Measurements from ENCODE around the gene SAPCD1.
"Not testable (repeated sequence)": the region's sequence is repeated elsewhere in the genome, so short reads cannot be mapped to it uniquely, and the experiment has no call there.

SAPCD1 gene

GRCh38 chr6:31808599-31808998, 46.1 kb downstream of the SAPCD1 start:
- Mint-ChIP-seq H3K36me3 (ENCODE audit: low read depth) (peaks cover 39% of the 10 kb centered on the region), H3K4me1 (ENCODE audit: low read depth) (peaks cover 44% of the 10 kb centered on the region)
- not testable (repeated sequence) for H3K27ac Mint-ChIP-seq, H3K27me3 Mint-ChIP-seq, DNase-seq, H3K4me3 Mint-ChIP-seq, H3K9me3 Mint-ChIP-seq

- H3K4me3 Mint-ChIP-seq: peak overlapping the region; percentile 69
These were observed 49.2 kb downstream of the SAPCD1 start for GRCh38 chr6:31811645-31812044.

GRCh38 chr6:31813465-31813849, 51.0 kb downstream of the SAPCD1 start:
- H3K27ac Mint-ChIP-seq: peak overlapping the region; percentile 98
- no peak for DNase-seq
- peak overlapping the region; percentile 69 for H3K4me3 Mint-ChIP-seq
- H3K27me3 Mint-ChIP-seq: no peaks in the 10 kb centered on the region
- peaks cover 55% of the 10 kb centered on the region for H3K4me1 Mint-ChIP-seq (ENCODE audit: low read depth)
- H3K9me3 Mint-ChIP-seq: no peaks in the 10 kb centered on the region
- peaks cover 19% of the 10 kb centered on the region for H3K36me3 Mint-ChIP-seq (ENCODE audit: low read depth)

More at GRCh38 chr6:31811645-31812044, 49.2 kb downstream of the SAPCD1 start:
- no peak for DNase-seq
- Mint-ChIP-seq H3K4me1 (ENCODE audit: low read depth) (peaks cover 45% of the 10 kb centered on the region), H3K27ac (peak overlapping the region; percentile 98), H3K36me3 (ENCODE audit: low read depth) (peaks cover 12% of the 10 kb centered on the region), H3K9me3 (no peaks in the 10 kb centered on the region), H3K27me3 (no peaks in the 10 kb centered on the region)

Data from activated T-cell treated with anti-CD3 and anti-CD28 coated beads, Interleukin-2, amount 50 U/mL, for 24 hours (primary cell).